GM19025 (cell line): ENCODE results near the gene ZNF81.
A peak's percentile ranks its signal among the peaks of the same experiment; 100 is the strongest.
"Not testable (repeated sequence)": the region's sequence is repeated elsewhere in the genome, so short reads cannot be mapped to it uniquely, and the experiment has no call there.

ENCODE experiments used
- ATAC-seq: cut with Tn5 transposase; IDR thresholded peaks from one replicate; pipeline ENCODE4 v1.9.1; 2021; ENCODE audit warnings: mild to moderate bottlenecking, low read depth, moderate library complexity; ENCODE audit not compliant: unreplicated experiment

The ZNF81 gene

GRCh38 chrX:47840111-47840510, 3.4 kb downstream of the ZNF81 start:
- no peak for ATAC-seq

GRCh38 chrX:47843363-47843762, 6.7 kb downstream of the ZNF81 start:
- ATAC-seq, result no peak

GRCh38 chrX:47844117-47844516, 7.4 kb downstream of the ZNF81 start:
- no peak for ATAC-seq

- no peak for ATAC-seq
Measured at GRCh38 chrX:47846040-47846439, 9.3 kb downstream of the ZNF81 start.

GRCh38 chrX:47849778-47850177, 13.1 kb downstream of the ZNF81 start:
- no peak for ATAC-seq

- not testable (repeated sequence) for ATAC-seq
Measured at GRCh38 chrX:47850389-47850788, 13.7 kb downstream of the ZNF81 start.

GRCh38 chrX:47850901-47851300, 14.2 kb downstream of the ZNF81 start:
- ATAC-seq, result no peak

GRCh38 chrX:47854474-47854873, 17.8 kb downstream of the ZNF81 start:
- ATAC-seq, result no peak

- ATAC-seq, result no peak
Measured at GRCh38 chrX:47859686-47860085, 23.0 kb downstream of the ZNF81 start.

GRCh38 chrX:47862680-47863079, 26.0 kb downstream of the ZNF81 start:
- ATAC-seq, result no peak

GRCh38 chrX:47863187-47863586, 26.5 kb downstream of the ZNF81 start:
- ATAC-seq, result no peak

- ATAC-seq, result no peak
Measured at GRCh38 chrX:47864300-47864699, 27.6 kb downstream of the ZNF81 start.

GRCh38 chrX:47864785-47865184, 28.1 kb downstream of the ZNF81 start:
- no peak for ATAC-seq

- ATAC-seq, result no peak
Measured at GRCh38 chrX:47873123-47873522, 36.4 kb downstream of the ZNF81 start.

GRCh38 chrX:47877327-47877726, 40.6 kb downstream of the ZNF81 start:
- peak; percentile 79 for ATAC-seq

- ATAC-seq, result no peak
Measured at GRCh38 chrX:47878198-47878597, 41.5 kb downstream of the ZNF81 start.

GRCh38 chrX:47879463-47879862, 42.8 kb downstream of the ZNF81 start:
- ATAC-seq, result no peak

- ATAC-seq, result no peak
Measured at GRCh38 chrX:47880927-47881326, 44.2 kb downstream of the ZNF81 start.

GRCh38 chrX:47885501-47885900, 48.8 kb downstream of the ZNF81 start:
- ATAC-seq, result no peak

GRCh38 chrX:47898024-47898423, 61.3 kb downstream of the ZNF81 start:
- ATAC-seq, result no peak

- no peak for ATAC-seq
Measured at GRCh38 chrX:47900833-47901232, 64.1 kb downstream of the ZNF81 start.

- ATAC-seq, result no peak
Measured at GRCh38 chrX:47902161-47902560, 65.5 kb downstream of the ZNF81 start.

- ATAC-seq, result no peak
Measured at GRCh38 chrX:47915886-47916493, 79.3 kb downstream of the ZNF81 start.
